Pancreas (tissue), 10 donors: Measurements from ENCODE around the gene NKX1-1. TPM values are rescaled to one million over a fixed set of nuclear protein-coding genes. Genes with fewer than 3 reads are reported as not detected.
A peak's percentile ranks its signal among the peaks of the same experiment; 100 is the strongest.

Source experiments
- ATAC-seq, 4 donors: fragments of 200-7000 bp; cut with Tn5 transposase; one replicate each; pipeline versions ENCODE4 v1.8.0 to v1.9.1; 2020; ENCODE audit warnings: mild to moderate bottlenecking in 4 of 4, moderate library complexity in 4 of 4
- DNase-seq, 6 donors: peaks; one replicate each; pipeline ENCODE4 v3.0.0-alpha.2; 2020
- FAIRE-seq: peaks from 2 replicates; lab custom pipeline; 2012; peaks lifted over from hg19 to GRCh38; lab: Jason Lieb, UNC
- H3K27ac ChIP-seq, 4 donors: fragments of 200-600 bp; sonication (generic); 1 replicate in 3 of 4; 2 replicates in 1 of 4; pipeline versions ENCODE4 v1.5.0 to v1.8.0; 2020
- H3K27me3 ChIP-seq, 4 donors: fragments of 200-600 bp; one replicate each; pipeline ENCODE4 v1.8.0; 2021
- H3K36me3 ChIP-seq, 3 donors: fragments of 200-600 bp; sonication (generic) in 1 of 3; one replicate each; pipeline versions ENCODE4 v1.5.0 to v1.8.0; 2020 to 2021
- H3K4me1 ChIP-seq, 3 donors: fragments of 200-600 bp; one replicate each; pipeline ENCODE4 v1.8.0; 2021
- H3K4me3 ChIP-seq, 4 donors: fragments of 200-600 bp; sonication (generic) in 2 of 4; one replicate each; pipeline versions ENCODE4 v1.5.0 to v1.8.0; 2020 to 2021
- H3K9me3 ChIP-seq, 4 donors: fragments of 200-600 bp; one replicate each; pipeline ENCODE4 v1.8.0; 2021
- CTCF ChIP-seq, 4 donors: fragments of 200-600 bp; sonication (generic) in 3 of 4; IDR thresholded peaks; one replicate each; pipeline versions ENCODE4 v1.5.0 to v1.8.0; 2021; ENCODE audit warnings: antibody characterized with exemption in 4 of 4
- WGBS, 2 donors: extraction: QIAGEN DNeasy Blood & Tissue Kit; methylation state at CpG; one replicate each; pipeline ENCODE4 v1.1.7; 2013; 5-methylcytosine and 5-hydroxymethylcytosine counted together
- intact Hi-C, 3 donors: fragments of 100-400 bp; cut with DNase I; formaldehyde crosslinking; loops; one replicate each; pipeline versions ENCODE4 v1.11.1 to v1.14.2; 2022
- polyA plus RNA-seq, 2 donors: library from polyadenylated mRNA; stranded (reverse); fragments of 200-250 nt; gene quantifications; one replicate each; pipeline ENCODE4 v1.2.3, GENCODE V29; 2013
- total RNA-seq, 6 donors: library from RNA; stranded (reverse); fragmentation: NEBNext Ultra II Directional in 4 of 6; extraction: Animal tissue kit (Norgen Biotek cat#: 25700) in 4 of 6; gene quantifications; one replicate each; pipeline versions ENCODE4 v1.2.1 to v1.2.4, GENCODE V29; 2021 to 2023
- donor health status: healthy with polysubstance abuse.
- donor health status: DM: no; HTN: no; CAD: no; lungs with moderate emphysema.
- donor health status: DM: no; HTN: no; CAD: no.
- donor health status: control.
- donor health status: control.
- donor health status: Bipolar disorder and iron deficiency.
- donor health status: DM: yes; HTN: yes; CAD: no.
- donor health status: DM: no; HTN: no; CAD: no.
- donor health status: DM: no; HTN: no; CAD: no.
- donor health status: DM: yes; HTN: yes; CAD: no.

Gene NKX1-1
- total and polyA plus RNA-seq, 8 donors = not detected

DNA sequence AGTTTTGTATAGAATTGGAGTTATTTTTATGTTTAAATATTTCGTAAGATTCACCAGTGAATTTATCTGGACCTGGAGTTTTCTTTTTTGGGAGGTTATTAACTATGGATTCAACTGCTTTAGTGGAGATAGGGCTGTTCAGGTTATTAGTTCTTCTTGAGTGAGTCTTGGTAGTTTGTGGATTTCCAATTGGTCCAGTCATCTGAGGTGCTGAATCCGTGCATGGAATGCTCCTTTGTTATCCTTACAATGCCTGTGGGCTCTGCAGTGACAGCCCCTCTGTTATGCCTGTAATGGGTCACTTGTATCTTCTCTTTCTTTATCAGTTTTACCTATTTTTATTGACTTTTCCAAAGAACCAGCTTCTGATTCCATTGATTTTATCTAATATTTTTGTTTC, 15.4 kb upstream of the NKX1-1 start:
- no peak for FAIRE-seq
- 22 to 28% methylated on average over 2 of the region's 2 CpGs for WGBS, 2 donors
- Histone ChIP-seq H3K9me3 (no peaks in the 10 kb centered on the region), H3K4me3 (no peak overlapping the region), H3K27ac (no peak overlapping the region), H3K27me3 (peaks cover 0 to 5% (median 0%) of the 10 kb centered on the region in 4 donors), H3K4me1 (no peaks in the 10 kb centered on the region), H3K36me3 (no peaks in the 10 kb centered on the region)
- TF ChIP-seq CTCF (IDR thresholded peaks at IDR 0.05) = no peak
- intact Hi-C loops = no loop called here
- DNase-seq = no peak
- no peak for ATAC-seq

DNA sequence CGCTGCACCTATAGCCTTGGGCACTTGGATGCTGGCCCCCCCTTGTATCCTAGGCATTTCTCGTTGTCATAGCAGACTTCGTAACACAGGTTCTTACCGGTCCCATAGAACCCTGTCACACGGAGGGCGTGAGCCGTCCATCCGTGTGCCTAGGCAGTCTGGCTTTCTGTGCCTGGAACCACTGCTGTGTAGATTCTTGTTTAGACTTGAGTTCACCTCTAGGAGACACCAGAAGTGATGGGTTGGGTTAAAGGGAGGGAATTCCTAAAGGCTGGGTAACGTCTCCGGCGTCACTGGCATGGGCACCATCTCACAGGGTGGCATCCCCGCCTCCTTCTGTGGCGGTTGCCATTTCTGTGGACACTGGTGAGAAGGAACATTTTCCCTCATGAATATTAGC, 13.5 kb upstream of the NKX1-1 start:
- no peak for TF ChIP-seq CTCF (IDR thresholded peaks at IDR 0.05)
- intact Hi-C loops = no loop called here
- FAIRE-seq (no peak), DNase-seq (peak in 1 of 6 donors; percentile 15), ATAC-seq (no peak)
- H3K36me3 ChIP-seq = no peaks in the 10 kb centered on the region
- H3K27ac ChIP-seq = no peak overlapping the region
- H3K4me1 ChIP-seq = no peaks in the 10 kb centered on the region
- no peak overlapping the region for H3K4me3 ChIP-seq
- WGBS, 2 donors = 74 to 77% methylated on average over 13 of the region's 13 CpGs
- H3K27me3 ChIP-seq = peaks cover 0 to 12% (median 0%) of the 10 kb centered on the region in 4 donors
- no peaks in the 10 kb centered on the region for H3K9me3 ChIP-seq

DNA sequence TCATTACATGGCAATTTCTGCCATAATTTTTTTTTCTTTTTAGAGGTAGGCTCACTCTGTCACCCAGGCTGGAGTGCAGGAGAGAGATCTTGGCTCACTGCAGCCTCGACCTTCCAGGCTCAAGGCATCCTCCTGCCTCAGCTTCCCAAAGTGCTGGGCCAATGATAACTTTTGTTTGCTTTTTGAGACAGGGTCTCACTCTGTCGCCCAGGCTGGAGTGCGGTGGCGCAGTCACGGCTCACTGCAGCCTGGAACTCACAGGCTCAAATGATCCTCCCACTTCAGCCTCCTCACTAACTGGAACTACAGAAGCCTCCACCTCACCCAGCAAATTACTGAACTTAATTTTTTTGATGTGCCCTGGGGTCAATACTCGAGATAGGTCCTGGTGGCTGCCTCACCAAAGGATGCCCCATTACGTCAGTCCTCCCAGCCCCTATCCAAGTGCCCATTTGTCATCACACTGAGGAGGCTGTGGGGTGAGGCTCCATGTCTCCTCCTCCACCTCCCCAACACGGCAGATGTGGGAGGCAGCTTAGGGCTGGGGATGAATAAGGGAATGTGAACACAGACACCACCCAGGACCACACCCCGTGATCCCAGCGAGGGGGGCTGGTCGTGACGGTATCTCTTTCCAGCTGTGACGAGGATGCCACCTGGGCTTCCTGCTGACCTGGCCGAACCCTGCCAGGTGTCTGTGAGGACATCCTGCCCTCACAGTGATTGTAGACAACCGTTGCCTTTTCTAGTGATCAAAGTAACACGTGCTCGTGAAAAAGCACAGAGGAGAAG, 12.4 kb upstream of the NKX1-1 start:
- TF ChIP-seq CTCF (IDR thresholded peaks at IDR 0.05) = no peak
- DNase-seq = peak in 3 of 6 donors; percentile 4 to 30 (median 20)
- Histone ChIP-seq H3K9me3 (no peaks in the 10 kb centered on the region), H3K36me3 (no peaks in the 10 kb centered on the region), H3K4me3 (no peak overlapping the region), H3K27me3 (peaks cover 0 to 11% (median 1%) of the 10 kb centered on the region in 4 donors), H3K4me1 (no peaks in the 10 kb centered on the region), H3K27ac (no peak overlapping the region)
- intact Hi-C loops = no loop called here
- no peak for ATAC-seq
- FAIRE-seq = no peak
- 52 to 53% methylated on average over 17 of the region's 17 CpGs for WGBS, 2 donors

DNA sequence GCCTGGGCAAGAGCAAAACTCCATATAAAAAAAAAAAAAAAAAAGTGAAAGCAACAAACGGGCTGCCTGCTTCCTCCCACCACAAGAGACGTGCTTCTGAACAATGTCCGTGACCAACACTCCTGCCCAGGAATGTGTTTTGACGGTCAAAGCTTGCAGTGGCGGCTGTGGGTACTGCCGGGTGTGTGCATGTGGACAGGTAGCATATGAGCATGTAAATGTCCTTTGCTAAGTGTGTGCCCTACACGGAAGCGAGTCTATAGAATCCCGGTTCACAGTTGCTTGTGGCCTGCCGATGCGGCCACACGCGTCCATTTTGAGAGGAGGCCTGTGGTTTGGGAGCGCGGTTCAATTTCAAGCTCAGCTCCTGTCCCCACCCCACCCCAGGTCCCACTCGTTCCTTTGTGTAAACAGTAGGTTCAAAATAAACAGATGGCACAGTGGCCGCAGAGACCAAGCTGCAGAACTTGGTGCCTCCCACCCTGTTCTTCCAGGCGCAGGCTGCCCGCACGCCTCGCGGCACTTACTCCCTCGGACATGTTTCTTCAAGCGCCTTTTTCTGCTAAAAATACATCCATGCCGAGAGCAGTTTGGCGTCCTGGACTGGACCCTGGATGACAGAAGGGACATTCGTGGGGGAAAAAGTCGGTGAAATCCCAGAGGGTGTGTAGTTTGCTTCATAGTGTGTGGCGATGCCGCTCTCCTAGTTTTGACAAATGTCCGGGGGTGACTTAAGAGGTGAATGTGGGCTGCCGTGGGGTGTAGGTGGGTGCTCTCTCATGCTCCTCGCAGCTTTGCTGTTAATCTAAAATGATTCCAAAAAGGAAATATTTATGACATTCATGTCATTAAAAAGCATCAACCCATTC, 11.5 kb upstream of the NKX1-1 start:
- ATAC-seq (no peak), DNase-seq (peak in 3 of 6 donors; percentile 4 to 25 (median 21)), FAIRE-seq (no peak)
- Histone ChIP-seq H3K4me1 (no peaks in the 10 kb centered on the region), H3K27me3 (peaks cover 0 to 18% (median 3%) of the 10 kb centered on the region in 4 donors), H3K4me3 (no peak overlapping the region), H3K36me3 (no peaks in the 10 kb centered on the region), H3K27ac (no peak overlapping the region), H3K9me3 (no peaks in the 10 kb centered on the region)
- no peak for TF ChIP-seq CTCF (IDR thresholded peaks at IDR 0.05)
- 63 to 64% methylated on average over 33 of the region's 33 CpGs for WGBS, 2 donors
- intact Hi-C loops = no loop called here
